ENCODE data around the gene C2orf76.

Gene C2orf76

GRCh38 chr2:119326938-119327337 is 39.7 kb downstream of the C2orf76 start:
- Histone ChIP-seq H3K4me3 (ENCODE audit: low read depth, low read length) (no peak overlapping the region), H3K27me3 (ENCODE audit: insufficient read depth, low read depth, severe bottlenecking) (no peaks in the 10 kb centered on the region), H3K36me3 (no peaks in the 10 kb centered on the region), H3K9me3 (ENCODE audit: severe bottlenecking) (no peaks in the 10 kb centered on the region), H3K27ac (no peak overlapping the region)
- TF ChIP-seq CTCF (IDR thresholded peaks at IDR 0.05; ENCODE audit: low read depth, low read length), result no peak
- no peak for DNase-seq

- no peak for TF ChIP-seq CTCF (IDR thresholded peaks at IDR 0.05; ENCODE audit: low read depth, low read length)
- Histone ChIP-seq H3K36me3 (no peaks in the 10 kb centered on the region), H3K27ac (no peak overlapping the region)
These were observed 41.9 kb downstream of the C2orf76 start for GRCh38 chr2:119324685-119325270.

GRCh38 chr2:119323459-119323858 is 43.2 kb downstream of the C2orf76 start:
- no peak for DNase-seq
- no peaks in the 10 kb centered on the region for H3K9me3 ChIP-seq (ENCODE audit: severe bottlenecking)
- H3K27me3 ChIP-seq (ENCODE audit: insufficient read depth, low read depth, severe bottlenecking), result no peaks in the 10 kb centered on the region
- no peak overlapping the region for H3K4me3 ChIP-seq (ENCODE audit: low read depth, low read length)
- no peak for TF ChIP-seq CTCF (IDR thresholded peaks at IDR 0.05; ENCODE audit: low read depth, low read length)
- H3K27ac ChIP-seq, result no peak overlapping the region
- H3K36me3 ChIP-seq, result no peaks in the 10 kb centered on the region

More at GRCh38 chr2:119324685-119325270, 41.9 kb downstream of the C2orf76 start:
- H3K27me3 ChIP-seq (ENCODE audit: insufficient read depth, low read depth, severe bottlenecking), result no peaks in the 10 kb centered on the region
- DNase-seq, result no peak
- H3K9me3 ChIP-seq (ENCODE audit: severe bottlenecking), result no peaks in the 10 kb centered on the region
- H3K4me3 ChIP-seq (ENCODE audit: low read depth, low read length), result no peak overlapping the region

- Histone ChIP-seq H3K36me3 (no peaks in the 10 kb centered on the region), H3K9me3 (ENCODE audit: severe bottlenecking) (no peaks in the 10 kb centered on the region), H3K4me3 (ENCODE audit: low read depth, low read length) (no peak overlapping the region), H3K27me3 (ENCODE audit: insufficient read depth, low read depth, severe bottlenecking) (no peaks in the 10 kb centered on the region), H3K27ac (no peak overlapping the region)
- TF ChIP-seq CTCF (IDR thresholded peaks at IDR 0.05; ENCODE audit: low read depth, low read length), result no peak
- DNase-seq, result no peak
These were observed 47.0 kb downstream of the C2orf76 start for GRCh38 chr2:119319593-119319992.

GRCh38 chr2:119317554-119317953 is 49.1 kb downstream of the C2orf76 start:
- H3K27ac ChIP-seq, result no peak overlapping the region
- H3K36me3 ChIP-seq, result no peaks in the 10 kb centered on the region
- TF ChIP-seq CTCF (IDR thresholded peaks at IDR 0.05; ENCODE audit: low read depth, low read length), result no peak
- no peak overlapping the region for H3K4me3 ChIP-seq (ENCODE audit: low read depth, low read length)
- DNase-seq, result no peak
- no peaks in the 10 kb centered on the region for H3K27me3 ChIP-seq (ENCODE audit: insufficient read depth, low read depth, severe bottlenecking)
- no peaks in the 10 kb centered on the region for H3K9me3 ChIP-seq (ENCODE audit: severe bottlenecking)

- TF ChIP-seq CTCF (IDR thresholded peaks at IDR 0.05; ENCODE audit: low read depth, low read length), result no peak
- H3K36me3 ChIP-seq, result no peaks in the 10 kb centered on the region
- no peak overlapping the region for H3K27ac ChIP-seq
- DNase-seq, result no peak
- no peaks in the 10 kb centered on the region for H3K27me3 ChIP-seq (ENCODE audit: insufficient read depth, low read depth, severe bottlenecking)
- no peak overlapping the region for H3K4me3 ChIP-seq (ENCODE audit: low read depth, low read length)
- no peaks in the 10 kb centered on the region for H3K9me3 ChIP-seq (ENCODE audit: severe bottlenecking)
These were observed 50.6 kb downstream of the C2orf76 start for GRCh38 chr2:119316066-119316465.
